Measurements from ENCODE around the gene APOBEC3G. TPM values are rescaled to one million over a fixed set of nuclear protein-coding genes. Genes with fewer than 3 reads are reported as not detected.

APOBEC3G gene
- total RNA-seq, 1 experiment from 2014 or later, result 9.5 TPM

GRCh38 chr22:39135092-39135896 lies 58.2 kb downstream of the APOBEC3G start:
- Histone ChIP-seq H3K79me2 (ENCODE audit: low read depth) (no peaks in the 10 kb centered on the region), H2AFZ (no peak overlapping the region), H3K4me1 (replicated peaks; ENCODE audit: insufficient read depth) (peaks cover 7% of the 10 kb centered on the region), H3K9me3 (ENCODE audit: insufficient read depth, low read depth) (no peaks in the 10 kb centered on the region), H4K20me1 (ENCODE audit: insufficient read depth) (no peaks in the 10 kb centered on the region), H3F3A (ENCODE audit: insufficient read depth, low read depth) (peaks cover 7% of the 10 kb centered on the region; the same call in 1 of the 2 replicates), H3K36me3 (ENCODE audit: low read depth) (no peaks in the 10 kb centered on the region), H3K4me3 (no peak overlapping the region), H3K4me2 (no peak overlapping the region), H3K27ac (no peak overlapping the region), H3K27me3 (ENCODE audit: insufficient read depth, low read depth) (no peaks in the 10 kb centered on the region), H3K9me2 (ENCODE audit: insufficient read depth) (no peaks in the 10 kb centered on the region)
- BruUV-seq (replicated peaks), result no TSS peak
- no peak for TF ChIP-seq EZH2 (IDR thresholded peaks at IDR 0.05; ENCODE audit: low read depth)
- TF ChIP-seq, protein P1, sequence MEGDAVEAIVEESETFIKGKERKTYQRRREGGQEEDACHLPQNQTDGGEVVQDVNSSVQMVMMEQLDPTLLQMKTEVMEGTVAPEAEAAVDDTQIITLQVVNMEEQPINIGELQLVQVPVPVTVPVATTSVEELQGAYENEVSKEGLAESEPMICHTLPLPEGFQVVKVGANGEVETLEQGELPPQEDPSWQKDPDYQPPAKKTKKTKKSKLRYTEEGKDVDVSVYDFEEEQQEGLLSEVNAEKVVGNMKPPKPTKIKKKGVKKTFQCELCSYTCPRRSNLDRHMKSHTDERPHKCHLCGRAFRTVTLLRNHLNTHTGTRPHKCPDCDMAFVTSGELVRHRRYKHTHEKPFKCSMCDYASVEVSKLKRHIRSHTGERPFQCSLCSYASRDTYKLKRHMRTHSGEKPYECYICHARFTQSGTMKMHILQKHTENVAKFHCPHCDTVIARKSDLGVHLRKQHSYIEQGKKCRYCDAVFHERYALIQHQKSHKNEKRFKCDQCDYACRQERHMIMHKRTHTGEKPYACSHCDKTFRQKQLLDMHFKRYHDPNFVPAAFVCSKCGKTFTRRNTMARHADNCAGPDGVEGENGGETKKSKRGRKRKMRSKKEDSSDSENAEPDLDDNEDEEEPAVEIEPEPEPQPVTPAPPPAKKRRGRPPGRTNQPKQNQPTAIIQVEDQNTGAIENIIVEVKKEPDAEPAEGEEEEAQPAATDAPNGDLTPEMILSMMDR (conservative IDR thresholded peaks at IDR 0.05), result peak; percentile 78
- DNase-seq, result peak in 1 of 2 experiments; percentile 71
- CTCF ChIA-PET, result interaction anchor here (0.5 to 1.0 kb wide), 4 partner anchors 9 to 399 kb away, joined by 3 to 6 read pairs (median 4); no protein-coding TSS in a partner anchor
- POLR2A ChIA-PET (ENCODE audit: unreplicated experiment), result interaction anchor here (0.7 kb wide), 1 partner anchor 401 kb away, joined by 4 read pairs; no protein-coding TSS in a partner anchor
- intact Hi-C loops (cut with micrococcal nuclease; ENCODE audit: unreplicated experiment), result loop anchor here (5.0 to 10.0 kb wide), 2 partner anchors 392 to 1080 kb away; partner anchors contain the start of gene PICK1

GRCh38 chr22:39136317-39136716 lies 59.2 kb downstream of the APOBEC3G start:
- no peak for TF ChIP-seq EZH2 (IDR thresholded peaks at IDR 0.05; ENCODE audit: low read depth)
- TF ChIP-seq, protein P1 (conservative IDR thresholded peaks at IDR 0.05), result no peak
- intact Hi-C loops (cut with micrococcal nuclease; ENCODE audit: unreplicated experiment), result loop anchor here (5.0 to 10.0 kb wide), 2 partner anchors 391 to 1082 kb away; partner anchors contain the start of gene PICK1
- BruUV-seq (replicated peaks), result no TSS peak
- no peak for DNase-seq
- Histone ChIP-seq H3K27ac (no peak overlapping the region), H3K9me2 (ENCODE audit: insufficient read depth) (no peaks in the 10 kb centered on the region), H3K79me2 (ENCODE audit: low read depth) (no peaks in the 10 kb centered on the region), H3K4me1 (replicated peaks; ENCODE audit: insufficient read depth) (peaks cover 6% of the 10 kb centered on the region), H3K4me2 (no peak overlapping the region), H3K27me3 (ENCODE audit: insufficient read depth, low read depth) (no peaks in the 10 kb centered on the region), H3K4me3 (no peak overlapping the region), H3K9me3 (ENCODE audit: insufficient read depth, low read depth) (no peaks in the 10 kb centered on the region), H2AFZ (no peak overlapping the region), H3K36me3 (ENCODE audit: low read depth) (no peaks in the 10 kb centered on the region), H3F3A (ENCODE audit: insufficient read depth, low read depth) (peaks cover 7% of the 10 kb centered on the region; the same call in 1 of the 2 replicates), H4K20me1 (ENCODE audit: insufficient read depth) (no peaks in the 10 kb centered on the region)
- ChIA-PET CTCF (interaction anchor here (1.0 kb wide), 1 partner anchor 393 kb away, joined by 3 read pairs; no protein-coding TSS in a partner anchor), POLR2A (ENCODE audit: unreplicated experiment) (no interaction called here)

Other genes starting within 250 kb of the APOBEC3G start
- gene NPTXR, start 233.2 kb upstream of the APOBEC3G start, total RNA-seq (2021), result 14.7 and 23.8 TPM in 2 replicates
- gene CBX6, start 205.1 kb upstream of the APOBEC3G start, total RNA-seq (2021), result 131 and 136 TPM in 2 replicates
- not detected in 2 replicates for gene APOBEC3A, start 119.7 kb upstream of the APOBEC3G start, total RNA-seq (2021)
- gene APOBEC3B, start 94.9 kb upstream of the APOBEC3G start, total RNA-seq (2021), result 66.5 and 83.6 TPM in 2 replicates
- 64.6 and 66.5 TPM in 2 replicates for gene APOBEC3C, start 63.0 kb upstream of the APOBEC3G start, total RNA-seq (2021)
- gene APOBEC3D, start 56.1 kb upstream of the APOBEC3G start, total RNA-seq (2021), result 23.7 and 33.6 TPM in 2 replicates
- 28.3 and 29.6 TPM in 2 replicates for gene APOBEC3F, start 36.4 kb upstream of the APOBEC3G start, total RNA-seq (2021)
- gene APOBEC3H, start 20.0 kb downstream of the APOBEC3G start, total RNA-seq (2021), result 1.5 and 2.5 TPM in 2 replicates
- 28.2 and 29.1 TPM in 2 replicates for gene CBX7, start 75.4 kb downstream of the APOBEC3G start, total RNA-seq (2021)
- 35.5 and 39.7 TPM in 2 replicates for gene PDGFB, start 167.7 kb downstream of the APOBEC3G start, total RNA-seq (2021)
- 1,699 and 2,252 TPM in 2 replicates for gene RPL3, start 242.3 kb downstream of the APOBEC3G start, total RNA-seq (2021)